Measurements from ENCODE around the gene SH3BGRL2.
A peak's percentile ranks its signal among the peaks of the same experiment; 100 is the strongest.
"Not testable (repeated sequence)": the region's sequence is repeated elsewhere in the genome, so short reads cannot be mapped to it uniquely, and the experiment has no call there.

Gene SH3BGRL2

DNA sequence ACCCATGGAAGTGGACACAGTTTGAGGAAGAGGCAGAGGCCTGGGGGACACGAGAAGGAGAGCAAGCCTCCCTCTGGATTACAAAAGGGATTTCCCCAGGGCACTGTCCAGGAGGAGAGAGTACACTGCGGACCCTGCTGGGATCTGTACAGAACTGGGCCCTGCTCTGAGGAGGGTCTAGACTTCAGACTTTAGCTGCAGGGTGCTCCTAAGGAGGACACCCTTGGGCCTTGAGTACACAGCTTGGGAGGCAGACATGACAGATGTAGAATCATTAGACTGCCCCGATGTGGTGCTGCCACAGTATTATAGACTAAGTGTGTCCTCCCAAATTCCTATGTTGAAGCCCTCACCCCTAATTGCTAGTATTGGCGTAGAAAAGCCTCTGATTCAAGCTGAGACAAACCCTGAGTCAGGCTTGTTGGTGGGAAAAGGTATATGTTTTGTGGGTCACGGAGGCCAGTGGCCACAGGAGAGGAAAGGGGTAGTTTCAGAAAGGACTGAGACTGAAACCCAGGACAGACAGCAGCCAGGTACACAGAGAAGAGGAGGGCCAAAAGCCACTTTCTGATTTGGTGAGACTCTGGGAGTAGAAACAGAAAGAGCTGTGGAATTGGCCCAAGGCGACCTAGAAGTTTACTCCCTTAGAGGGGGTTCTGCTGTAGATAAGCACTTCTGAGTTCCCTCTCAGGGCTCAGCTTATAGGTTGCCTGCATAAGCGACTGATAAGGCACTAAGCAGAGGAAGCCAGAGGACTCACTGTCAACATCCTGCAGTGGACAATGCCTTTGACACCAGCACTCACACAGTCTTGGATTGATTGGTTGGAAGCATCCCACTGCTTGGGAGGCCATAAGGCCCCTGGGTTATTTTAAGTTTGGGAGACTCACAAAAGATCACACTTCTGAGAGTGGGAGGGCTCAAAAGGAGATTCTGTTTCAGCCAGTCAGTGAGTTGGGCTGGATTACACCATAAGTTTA lies 16.5 kb upstream of the SH3BGRL2 start:
- Histone ChIP-seq H3K4me1 (ENCODE audit: control insufficient read depth, insufficient read depth, low read length) (no peaks in the 10 kb centered on the region), H3K27ac (ENCODE audit: extremely low read depth, low read depth, low read length) (no peak overlapping the region), H3K4me3 (ENCODE audit: low read depth, low read length) (no peak overlapping the region), H3K36me3 (ENCODE audit: control insufficient read depth in 2 of 2, insufficient read depth in 1 of 2, low read length in 2 of 2) (no peaks in the 10 kb centered on the region), H3K9me3 (ENCODE audit: control insufficient read depth, insufficient read depth, low read depth, low read length) (no peaks in the 10 kb centered on the region)
- no peak for TF ChIP-seq ZEB2 (tag by site-specific recombination; IDR thresholded peaks at IDR 0.05)
- no peak for TF ChIP-seq ZNF544 (tag by site-specific recombination; IDR thresholded peaks at IDR 0.05)
- TF ChIP-seq HOXD13 (CRISPR knock-in tag; IDR thresholded peaks at IDR 0.05; ENCODE audit: borderline replicate concordance) = no peak
- 0 out of 2 replicates have a peak, but pooled peaks have one; percentile 31 for TF ChIP-seq ZNF10 (tag by site-specific recombination; IDR thresholded peaks at IDR 0.05)
- POLR2A ChIA-PET = no interaction called here
- CTCF ChIA-PET = no interaction called here

DNA sequence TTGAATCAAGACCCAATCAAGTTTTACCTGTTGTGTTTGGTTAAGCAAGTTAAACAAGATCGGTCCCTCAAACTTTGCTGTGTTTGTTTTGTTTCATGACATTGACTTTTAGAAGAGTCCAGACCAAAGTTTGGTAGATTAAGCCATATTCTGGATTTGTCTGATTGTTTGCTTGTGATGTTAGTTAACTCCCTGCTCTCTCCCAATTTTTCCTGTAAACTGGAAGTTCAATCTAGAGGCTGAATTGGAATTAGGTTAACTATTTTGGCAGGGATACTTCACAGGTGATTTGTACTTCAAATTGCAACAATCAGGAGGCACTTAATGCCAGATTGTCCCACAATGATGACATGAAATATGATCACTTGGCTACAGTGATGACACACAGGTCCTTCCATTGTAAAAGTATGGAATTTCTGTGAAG lies 13.6 kb upstream of the SH3BGRL2 start:
- H3K27ac ChIP-seq (ENCODE audit: extremely low read depth, low read depth, low read length) = no peak overlapping the region
- H3K4me3 ChIP-seq (ENCODE audit: low read depth, low read length) = no peak overlapping the region
- ChIA-PET POLR2A (no interaction called here), CTCF (no interaction called here)
- H3K9me3 ChIP-seq (ENCODE audit: control insufficient read depth, insufficient read depth, low read depth, low read length) = no peaks in the 10 kb centered on the region
- no peaks in the 10 kb centered on the region for H3K36me3 ChIP-seq (ENCODE audit: control insufficient read depth in 2 of 2, insufficient read depth in 1 of 2, low read length in 2 of 2)
- no peaks in the 10 kb centered on the region for H3K4me1 ChIP-seq (ENCODE audit: control insufficient read depth, insufficient read depth, low read length)
- TF ChIP-seq ZNF366 (tag by site-specific recombination; conservative IDR thresholded peaks at IDR 0.05) (0 out of 2 replicates have a peak, but pooled peaks have one; percentile 21), ZNF549 (tag by site-specific recombination; IDR thresholded peaks at IDR 0.05) (no peak), KLF9 (tag by site-specific recombination; IDR thresholded peaks at IDR 0.05; ENCODE audit: low read depth) (no peak), ZIC2 (tag by site-specific recombination; IDR thresholded peaks at IDR 0.05) (no peak)
- TF ChIP-seq, protein P1, sequence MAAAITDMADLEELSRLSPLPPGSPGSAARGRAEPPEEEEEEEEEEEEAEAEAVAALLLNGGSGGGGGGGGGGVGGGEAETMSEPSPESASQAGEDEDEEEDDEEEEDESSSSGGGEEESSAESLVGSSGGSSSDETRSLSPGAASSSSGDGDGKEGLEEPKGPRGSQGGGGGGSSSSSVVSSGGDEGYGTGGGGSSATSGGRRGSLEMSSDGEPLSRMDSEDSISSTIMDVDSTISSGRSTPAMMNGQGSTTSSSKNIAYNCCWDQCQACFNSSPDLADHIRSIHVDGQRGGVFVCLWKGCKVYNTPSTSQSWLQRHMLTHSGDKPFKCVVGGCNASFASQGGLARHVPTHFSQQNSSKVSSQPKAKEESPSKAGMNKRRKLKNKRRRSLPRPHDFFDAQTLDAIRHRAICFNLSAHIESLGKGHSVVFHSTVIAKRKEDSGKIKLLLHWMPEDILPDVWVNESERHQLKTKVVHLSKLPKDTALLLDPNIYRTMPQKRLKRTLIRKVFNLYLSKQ (tag by site-specific recombination; IDR thresholded peaks at IDR 0.05; ENCODE audit: borderline replicate concordance) = no peak
- TF ChIP-seq, protein P2, sequence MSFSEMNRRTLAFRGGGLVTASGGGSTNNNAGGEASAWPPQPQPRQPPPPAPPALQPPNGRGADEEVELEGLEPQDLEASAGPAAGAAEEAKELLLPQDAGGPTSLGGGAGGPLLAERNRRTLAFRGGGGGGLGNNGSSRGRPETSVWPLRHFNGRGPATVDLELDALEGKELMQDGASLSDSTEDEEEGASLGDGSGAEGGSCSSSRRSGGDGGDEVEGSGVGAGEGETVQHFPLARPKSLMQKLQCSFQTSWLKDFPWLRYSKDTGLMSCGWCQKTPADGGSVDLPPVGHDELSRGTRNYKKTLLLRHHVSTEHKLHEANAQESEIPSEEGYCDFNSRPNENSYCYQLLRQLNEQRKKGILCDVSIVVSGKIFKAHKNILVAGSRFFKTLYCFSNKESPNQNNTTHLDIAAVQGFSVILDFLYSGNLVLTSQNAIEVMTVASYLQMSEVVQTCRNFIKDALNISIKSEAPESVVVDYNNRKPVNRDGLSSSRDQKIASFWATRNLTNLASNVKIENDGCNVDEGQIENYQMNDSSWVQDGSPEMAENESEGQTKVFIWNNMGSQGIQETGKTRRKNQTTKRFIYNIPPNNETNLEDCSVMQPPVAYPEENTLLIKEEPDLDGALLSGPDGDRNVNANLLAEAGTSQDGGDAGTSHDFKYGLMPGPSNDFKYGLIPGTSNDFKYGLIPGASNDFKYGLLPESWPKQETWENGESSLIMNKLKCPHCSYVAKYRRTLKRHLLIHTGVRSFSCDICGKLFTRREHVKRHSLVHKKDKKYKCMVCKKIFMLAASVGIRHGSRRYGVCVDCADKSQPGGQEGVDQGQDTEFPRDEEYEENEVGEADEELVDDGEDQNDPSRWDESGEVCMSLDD (tag by site-specific recombination; IDR thresholded peaks at IDR 0.05) = no peak

DNA sequence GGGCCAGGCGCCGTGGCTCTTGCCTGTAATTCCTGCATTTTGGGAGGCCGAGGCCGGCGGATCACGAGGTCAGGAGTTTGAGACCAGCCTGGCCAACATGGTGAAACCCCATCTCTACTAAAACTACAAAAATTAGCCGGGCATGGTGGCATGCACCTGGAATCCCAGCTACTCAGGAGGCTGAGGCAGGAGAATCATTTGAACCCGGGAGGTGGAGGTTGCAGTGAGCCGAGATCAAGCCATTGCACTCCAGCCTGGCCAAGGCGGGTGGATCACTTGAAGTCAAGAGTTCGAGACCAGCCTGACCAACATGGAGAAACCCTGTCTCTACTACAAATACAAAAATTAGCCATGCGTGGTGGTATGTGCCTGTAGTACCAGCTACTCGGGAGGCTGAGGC lies 12.7 kb upstream of the SH3BGRL2 start:
- H3K27ac ChIP-seq (ENCODE audit: extremely low read depth, low read depth, low read length); H3K4me1 ChIP-seq (ENCODE audit: control insufficient read depth, insufficient read depth, low read length); POLR2A ChIA-PET; H3K9me3 ChIP-seq (ENCODE audit: control insufficient read depth, insufficient read depth, low read depth, low read length); H3K4me3 ChIP-seq (ENCODE audit: low read depth, low read length); H3K36me3 ChIP-seq (ENCODE audit: control insufficient read depth in 2 of 2, insufficient read depth in 1 of 2, low read length in 2 of 2): not testable (repeated sequence)
- CTCF ChIA-PET = interaction anchor here (0.6 kb wide), 1 partner anchor 54 kb away, joined by 3 read pairs; no protein-coding TSS in a partner anchor

DNA sequence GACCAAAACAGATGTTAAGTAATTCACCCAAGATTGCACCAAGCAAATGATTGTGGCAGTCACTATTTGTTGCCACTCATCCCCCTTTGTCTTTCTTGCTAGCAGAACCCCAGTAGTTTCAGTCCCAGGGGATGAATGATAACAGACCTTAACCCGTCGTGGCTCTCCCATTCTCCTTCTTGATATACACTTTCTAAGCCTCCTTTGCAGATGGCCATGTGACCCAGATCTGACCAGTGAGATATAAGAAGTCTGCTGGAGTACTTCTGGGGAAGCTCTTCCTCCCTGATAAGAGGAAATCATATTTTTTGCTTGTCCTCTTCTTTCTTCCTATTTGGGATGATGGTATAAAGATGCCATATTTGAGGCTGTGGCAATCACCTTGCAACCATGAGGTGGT lies 9.6 kb upstream of the SH3BGRL2 start:
- Histone ChIP-seq H3K36me3 (ENCODE audit: control insufficient read depth in 2 of 2, insufficient read depth in 1 of 2, low read length in 2 of 2) (no peaks in the 10 kb centered on the region), H3K4me1 (ENCODE audit: control insufficient read depth, insufficient read depth, low read length) (no peaks in the 10 kb centered on the region), H3K9me3 (ENCODE audit: control insufficient read depth, insufficient read depth, low read depth, low read length) (no peaks in the 10 kb centered on the region), H3K27ac (ENCODE audit: extremely low read depth, low read depth, low read length) (no peak overlapping the region), H3K4me3 (ENCODE audit: low read depth, low read length) (no peak overlapping the region)
- no peak for TF ChIP-seq ZNF354C (tag by site-specific recombination; IDR thresholded peaks at IDR 0.05; ENCODE audit: borderline replicate concordance, low read depth)
- no peak for TF ChIP-seq ZNF544 (tag by site-specific recombination; IDR thresholded peaks at IDR 0.05)
- no peak for TF ChIP-seq ZFP3 (tag by site-specific recombination; IDR thresholded peaks at IDR 0.05; ENCODE audit: low read depth)
- TF ChIP-seq ZNF175 (tag by site-specific recombination; IDR thresholded peaks at IDR 0.05) = no peak
- TF ChIP-seq SCRT1 (tag by site-specific recombination; IDR thresholded peaks at IDR 0.05; ENCODE audit: borderline replicate concordance) = no peak
- no peak for TF ChIP-seq ZNF292 (tag by site-specific recombination; IDR thresholded peaks at IDR 0.05; ENCODE audit: borderline replicate concordance, low read depth)
- ChIA-PET POLR2A (interaction anchor here (2.9 kb wide), 1 partner anchor 10 kb away, joined by 8 read pairs; the partner anchor contains the start of gene SH3BGRL2), CTCF (interaction anchor here (0.6 kb wide), 1 partner anchor 437 kb away, joined by 3 read pairs; no protein-coding TSS in a partner anchor)
